Inflammatory macrophage treated with lipopolysaccharide for 1 hour (primary cell): ENCODE data around the gene RNF166.

ENCODE experiments used
- DNase-seq, 2 donors: peaks; one replicate each; pipeline ENCODE4 v3.0.0-alpha.2; 2020 to 2022

Gene RNF166

GRCh38 chr16:88706229-88706964 lies at the start of gene RNF166, which contains the start of gene CTU2:
Gene RNF166 (minus strand): TSS chr16:88706408. CDS start chr16:88706325, 83 bp downstream.
Gene CTU2 (plus strand): TSS chr16:88706503. CDS start chr16:88706531, 28 bp downstream.
- DNase-seq, result peak; percentile 84 to 95

GRCh38 chr16:88754912-88755744 lies 48.9 kb upstream of the RNF166 start:
- no peak for DNase-seq

DNA sequence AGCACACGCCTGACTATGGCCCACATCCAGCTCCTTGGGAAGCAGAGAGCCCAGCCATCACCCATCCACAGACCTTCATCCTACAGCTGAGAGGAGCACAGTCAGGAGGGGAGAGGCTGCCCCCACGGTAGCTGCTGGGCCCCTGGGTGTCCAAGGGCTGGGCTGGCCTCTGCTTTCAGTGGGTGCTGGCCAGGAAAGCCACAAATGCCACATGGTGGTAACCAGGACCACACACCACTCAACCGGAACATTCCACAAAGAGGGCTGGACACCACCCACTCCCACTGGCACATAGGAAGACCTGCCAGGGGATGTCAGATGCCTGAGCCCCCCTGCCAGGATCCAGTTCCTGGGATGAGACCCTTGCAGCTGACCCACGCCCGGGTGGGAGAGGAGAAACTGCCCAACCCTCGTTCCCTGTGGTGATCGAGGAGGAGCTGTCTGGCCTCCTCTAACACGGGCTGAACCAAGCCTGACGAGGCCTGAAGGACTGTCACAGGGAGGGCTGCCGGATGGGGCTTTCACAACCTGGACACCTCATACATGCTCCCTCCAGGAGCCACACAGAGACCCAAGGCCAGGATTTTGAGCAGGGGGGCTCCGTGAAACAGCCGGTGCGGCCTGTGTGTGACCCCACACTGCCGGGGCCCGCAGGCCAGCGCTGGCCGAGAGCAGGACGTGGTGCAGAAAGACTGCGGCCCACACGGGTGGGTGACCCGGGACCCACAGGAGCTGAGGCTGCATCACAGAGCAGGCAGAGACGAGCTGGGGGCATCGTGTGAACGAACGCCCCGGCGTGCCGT lies 48.1 kb upstream of the RNF166 start:
- DNase-seq, result no peak

DNA sequence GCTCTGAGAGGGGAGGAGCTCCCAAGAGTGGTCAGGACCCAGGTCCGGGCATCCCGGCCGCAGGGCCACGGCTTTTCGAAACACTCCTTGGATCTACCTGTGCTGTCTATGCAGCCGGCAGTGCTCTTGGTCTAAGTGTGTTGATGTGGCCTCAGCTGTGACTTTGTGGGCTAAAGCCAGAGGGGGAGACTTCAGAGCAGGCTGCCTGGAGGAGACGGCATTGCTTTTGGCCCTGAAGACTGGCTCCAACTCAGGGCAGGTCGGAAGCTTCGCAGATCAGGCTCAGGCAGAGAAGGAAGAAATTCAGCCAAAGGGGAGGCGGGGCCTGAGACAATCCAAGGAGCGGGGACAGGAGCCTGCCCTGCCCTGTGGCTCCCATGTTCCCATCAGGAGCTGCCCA lies 47.4 kb upstream of the RNF166 start:
- DNase-seq, result no peak

GRCh38 chr16:88753191-88753590 lies 47.0 kb upstream of the RNF166 start:
- no peak for DNase-seq

DNA sequence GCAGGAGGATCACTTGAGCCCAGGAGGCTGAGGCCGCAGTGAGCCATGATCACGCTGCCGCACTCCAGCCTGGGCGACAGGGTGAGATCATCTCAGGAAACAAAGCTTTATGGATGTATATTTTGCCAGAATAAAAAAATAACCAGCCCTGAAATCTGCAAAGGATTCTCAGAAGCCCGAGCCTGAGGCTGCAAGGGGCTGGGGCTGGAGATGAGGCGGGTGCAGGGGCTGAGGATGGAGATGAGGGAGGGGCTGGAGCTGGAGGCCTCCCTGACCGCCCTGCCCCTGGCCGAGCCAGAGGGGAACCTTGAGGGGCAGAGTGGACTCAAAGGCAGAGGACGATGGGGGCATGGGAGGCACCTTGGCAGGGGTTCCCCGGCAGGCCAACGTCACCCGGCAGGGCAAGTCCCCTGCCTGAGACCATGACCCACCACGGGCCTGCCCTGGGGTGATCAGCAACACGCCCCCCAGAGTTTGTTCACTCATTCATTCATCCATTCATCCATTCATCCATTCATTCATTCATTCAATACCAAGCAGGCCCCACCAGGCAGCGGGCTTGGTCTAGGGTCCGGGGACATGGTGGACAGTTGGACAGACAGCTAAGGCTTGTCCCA lies 46.3 kb upstream of the RNF166 start:
- DNase-seq, result no peak

DNA sequence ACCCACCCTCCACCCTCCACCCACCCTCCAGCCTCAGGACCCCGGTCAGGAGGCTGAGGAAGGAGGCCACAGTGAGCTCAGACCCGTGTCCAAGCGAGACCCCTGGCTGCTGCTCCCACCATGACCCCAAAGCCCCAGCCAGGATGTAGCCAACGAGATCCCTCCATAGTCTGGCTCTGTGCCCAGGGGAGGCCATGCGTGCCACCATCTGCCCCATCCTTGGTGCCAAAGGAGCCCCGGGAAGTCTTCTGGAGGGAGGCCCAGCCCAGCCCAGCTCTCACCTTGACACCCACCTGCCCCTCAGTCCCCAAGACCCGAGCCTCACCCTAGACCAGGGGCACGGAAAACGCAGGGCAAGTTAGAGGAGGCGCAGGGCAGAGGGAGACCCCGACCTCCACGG lies 44.6 kb upstream of the RNF166 start:
- DNase-seq, result no peak

GRCh38 chr16:88749358-88749757 lies 43.1 kb upstream of the RNF166 start:
- DNase-seq, result no peak

DNA sequence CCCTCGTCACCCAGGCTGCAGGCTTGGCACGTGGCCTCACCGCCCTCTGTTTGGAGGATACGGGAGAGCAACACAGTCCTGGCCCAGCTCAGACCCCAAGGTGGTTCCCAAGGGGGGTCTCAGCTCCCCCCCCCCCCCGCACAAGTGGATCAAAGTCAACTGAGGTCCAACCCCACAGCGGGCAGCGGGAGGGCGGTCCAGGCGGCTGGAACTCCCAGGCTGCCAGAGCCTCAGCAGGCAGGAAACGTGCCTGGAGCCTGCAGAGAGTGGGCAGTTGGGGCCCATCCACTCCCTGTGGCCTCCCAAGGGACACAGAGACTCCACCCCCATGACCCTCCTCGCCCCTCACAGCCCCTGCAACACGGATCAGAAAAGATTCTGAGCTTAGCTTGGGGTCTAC lies 42.2 kb upstream of the RNF166 start:
- DNase-seq, result no peak

DNA sequence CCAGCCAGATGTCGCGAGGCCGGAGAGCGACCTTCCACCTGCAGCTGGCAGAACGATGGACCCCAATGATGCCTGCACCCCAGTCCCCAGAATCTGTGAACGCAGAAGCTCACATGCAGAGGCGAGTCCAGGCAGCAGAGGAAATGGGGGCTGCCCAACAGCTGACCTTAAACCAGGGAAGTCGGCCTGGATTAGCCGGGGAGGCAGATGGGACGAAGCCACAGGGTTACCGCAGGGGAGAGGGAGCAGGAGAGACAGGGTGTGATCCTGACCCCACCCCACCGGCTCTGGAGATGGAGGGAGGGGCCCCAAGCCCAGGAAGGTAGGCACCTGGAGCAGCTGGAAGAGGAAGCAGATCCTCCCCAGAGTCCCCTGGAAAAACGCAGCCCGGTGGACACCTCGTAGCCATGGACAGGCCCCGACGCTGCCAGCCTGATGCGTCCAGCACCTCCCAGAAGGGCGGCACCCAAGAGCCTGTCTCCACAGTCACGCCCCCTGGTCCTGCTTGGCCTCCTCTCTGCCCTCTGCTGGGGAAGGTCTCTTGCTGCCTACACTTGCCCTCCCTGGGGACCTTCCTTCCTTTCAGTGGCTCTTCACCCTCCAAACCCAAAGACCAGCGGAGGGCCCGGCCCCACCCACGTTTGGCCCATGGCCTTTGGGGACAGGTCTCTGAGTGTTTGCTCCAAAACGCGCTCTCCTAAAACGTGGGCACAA lies 41.5 kb upstream of the RNF166 start:
- DNase-seq, result peak; percentile 28 to 55

- DNase-seq, result no peak
These were observed 40.3 kb upstream of the RNF166 start for GRCh38 chr16:88746506-88746905.

DNA sequence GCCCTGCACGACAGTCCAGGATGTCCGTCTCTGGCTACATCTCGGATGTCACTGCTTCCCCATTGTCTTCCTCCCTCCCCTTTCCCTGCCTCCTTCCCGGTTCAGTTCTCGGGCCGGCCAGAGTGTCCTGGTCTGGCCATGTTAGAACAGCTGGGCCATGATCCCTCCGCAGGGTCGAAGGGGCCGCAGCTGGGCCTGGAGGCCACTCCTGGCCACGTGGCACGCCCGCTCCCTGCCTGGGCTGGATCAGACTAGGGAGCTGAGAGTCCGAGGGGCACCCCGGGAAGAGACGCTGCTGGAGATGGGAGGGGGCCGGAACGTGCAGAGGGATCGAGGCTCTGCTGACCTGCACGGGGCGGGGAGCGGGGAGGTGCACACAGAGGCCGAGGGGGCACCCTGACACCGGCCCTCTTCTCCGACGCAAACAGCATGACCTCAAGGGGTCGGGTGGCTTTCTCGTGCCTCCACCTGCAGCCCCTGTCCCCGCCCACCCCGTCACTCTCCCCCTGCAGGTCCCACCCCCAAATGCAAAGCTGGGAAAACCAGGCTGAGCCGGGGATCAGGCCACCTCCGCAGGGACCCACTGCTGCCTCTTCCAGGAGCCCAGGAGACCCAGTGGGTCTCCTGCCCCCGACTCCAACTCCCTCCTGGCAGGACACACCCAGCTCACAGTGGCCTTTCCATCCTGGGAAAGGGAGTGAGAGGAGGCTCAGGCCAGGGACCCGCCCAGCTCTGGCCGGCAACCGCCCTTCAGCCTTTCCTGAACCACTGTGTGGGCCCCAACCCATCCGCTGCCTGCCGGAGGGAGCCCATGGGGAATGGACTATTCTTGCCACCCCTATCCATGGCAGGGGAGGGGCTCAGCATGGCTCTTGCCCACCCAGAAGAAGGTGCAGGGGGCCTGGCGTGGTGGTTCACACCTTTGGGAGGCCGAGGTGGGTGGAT lies 38.6 kb upstream of the RNF166 start:
- DNase-seq, result no peak

DNA sequence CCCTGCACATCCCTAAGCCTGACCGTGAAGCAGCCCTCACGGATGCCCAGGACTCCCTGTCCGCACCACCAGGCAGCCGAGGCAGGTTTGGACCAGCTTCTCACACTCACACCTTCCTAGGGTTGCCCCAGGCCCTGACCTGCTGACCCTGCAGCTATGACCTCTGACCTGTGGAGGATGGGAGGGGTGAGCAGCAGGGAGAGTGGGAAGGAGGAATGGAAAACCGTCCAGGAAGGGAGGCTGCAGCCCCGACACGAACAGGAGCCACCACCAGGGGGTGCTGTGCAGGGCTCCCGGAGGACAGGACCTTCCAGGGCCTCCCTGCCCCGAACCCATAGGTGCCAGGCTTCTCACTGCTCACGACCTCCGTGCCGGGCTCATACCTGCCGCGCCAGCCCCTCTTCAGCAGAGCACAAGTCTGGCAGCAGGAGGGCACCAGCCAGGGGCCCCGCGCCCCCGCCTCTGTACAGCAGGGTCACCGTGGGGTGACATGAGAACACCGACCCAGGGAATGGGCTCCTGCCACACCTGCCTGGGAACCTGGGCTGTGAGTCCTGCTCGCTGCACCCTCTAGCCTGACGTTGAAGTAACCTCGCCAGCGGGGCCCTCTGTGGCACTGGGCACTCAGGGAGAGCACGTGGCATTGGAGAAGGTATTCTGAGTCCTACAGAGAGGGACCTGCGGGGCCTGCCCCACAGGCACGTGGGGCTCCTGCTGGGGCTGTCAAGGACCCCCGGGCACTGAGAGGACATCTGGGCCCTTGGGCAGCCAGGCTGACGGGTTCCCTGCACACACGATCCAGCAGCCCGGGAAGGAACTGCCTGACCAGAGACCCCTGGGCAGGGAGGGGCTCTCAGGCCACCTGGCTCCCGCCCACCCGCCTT lies 37.7 kb upstream of the RNF166 start:
- DNase-seq, result peak; percentile 34 to 79

GRCh38 chr16:88742896-88743605 lies 36.8 kb upstream of the RNF166 start:
- DNase-seq, result no peak

DNA sequence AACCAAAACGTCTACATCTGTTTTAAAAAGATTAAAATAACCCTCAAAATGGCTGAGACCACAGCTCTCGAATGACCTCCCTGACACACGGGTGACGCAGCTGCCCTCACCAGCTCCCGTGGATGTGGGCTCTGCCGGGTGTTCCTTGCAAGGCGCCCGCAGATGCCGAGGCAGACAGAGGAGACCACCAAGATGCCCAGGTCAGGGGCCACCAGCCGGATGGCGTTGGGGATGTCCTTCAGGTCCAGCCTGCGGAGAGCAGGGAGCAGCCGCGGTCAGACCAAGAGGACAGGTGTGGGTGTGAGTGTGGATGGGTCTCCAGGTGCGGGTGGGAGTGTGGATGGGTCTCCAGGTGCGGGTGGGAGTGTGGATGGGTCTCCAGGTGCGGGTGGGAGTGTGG lies 35.2 kb upstream of the RNF166 start:
- DNase-seq, result no peak

GRCh38 chr16:88740727-88741055 lies 34.5 kb upstream of the RNF166 start:
- DNase-seq, result no peak

GRCh38 chr16:88739977-88740726 lies 33.9 kb upstream of the RNF166 start:
- no peak for DNase-seq

DNA sequence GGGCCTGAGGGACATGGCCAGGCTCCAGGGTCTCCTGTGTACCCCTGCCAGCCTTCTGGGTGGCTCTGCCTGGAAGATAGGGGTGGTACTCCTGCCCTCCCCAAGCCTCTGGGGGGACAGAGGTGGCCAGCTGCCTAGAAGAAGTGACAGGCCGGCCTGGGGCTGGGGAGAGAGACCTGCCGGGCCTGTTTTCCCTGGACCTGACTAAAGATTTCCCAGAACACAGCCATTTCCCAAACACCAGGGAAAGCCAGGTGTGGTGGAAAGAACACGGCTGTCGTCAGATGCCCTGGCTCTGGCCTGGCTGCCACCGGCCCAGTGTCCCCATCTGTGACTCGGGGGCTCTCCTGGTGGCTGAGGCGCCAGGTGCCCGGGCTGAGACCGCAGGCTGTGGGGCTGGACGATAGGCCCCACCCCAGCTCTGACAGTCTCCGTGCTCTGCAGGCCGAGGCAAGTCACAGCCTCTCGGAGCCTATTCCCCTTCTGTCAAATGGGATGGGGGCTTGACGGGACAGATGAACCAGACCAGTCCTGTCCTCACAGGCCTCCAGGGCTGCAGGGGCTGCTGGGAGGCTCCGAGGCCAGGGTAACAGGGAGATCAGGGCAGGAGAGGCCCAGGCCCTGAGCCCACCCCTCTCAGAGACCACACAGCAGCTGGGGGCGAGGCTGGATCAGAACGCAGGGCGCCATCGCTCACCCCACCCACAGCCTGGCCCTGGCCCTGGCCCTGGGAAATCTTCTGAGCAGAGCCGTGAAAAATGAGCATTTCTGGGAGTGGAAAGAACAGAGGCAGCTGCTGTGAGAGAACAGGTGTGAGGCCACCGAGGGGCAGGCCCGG lies 33.1 kb upstream of the RNF166 start:
- DNase-seq, result no peak
